IMR-90 (cell line): ENCODE data around the gene PRSS56. TPM values are rescaled to one million over a fixed set of nuclear protein-coding genes. Genes with fewer than 3 reads are reported as not detected.

Source experiments
- ATAC-seq: fragments of 200-7000 bp; cut with Tn5 transposase; 2 replicates; pipeline ENCODE4 v1.9.1; 2020; ENCODE audit warnings: low read depth, mild to moderate bottlenecking, moderate library complexity
- BruUV-seq: library from RNA; stranded (reverse); fragments of 400-500 nt; replicated peaks from 2 replicates; lab custom pipeline; 2021; lab: Mats Ljungman, UMichigan
- CTCF ChIA-PET: fragments of 300-600 bp; formaldehyde crosslinking; extraction: SDS; loops from one replicate; lab custom pipeline; 2021; ENCODE audit warnings: antibody characterized with exemption; lab: Yijun Ruan, JAX
- POLR2A ChIA-PET: fragments of 300-600 bp; sonication (Branson Sonifier 250); formaldehyde crosslinking; loops from one replicate; lab custom pipeline; 2022; ENCODE audit warnings: antibody characterized with exemption; ENCODE audit not compliant: unreplicated experiment; lab: Charles Lee
- DNase-seq: peaks from one replicate; pipeline ENCODE4 v3.0.0; 2013
- H2AFZ ChIP-seq: replicated peaks from 2 replicates; pipeline ENCODE3; 2013; ENCODE audit warnings: low read length, mild to moderate bottlenecking; ENCODE audit not compliant: poor library complexity
- H2AK5ac ChIP-seq: 2 replicates; pipeline ENCODE4 v1.6.1; 2013; ENCODE audit warnings: low read depth, low read length, inconsistent platforms
- H2AK9ac ChIP-seq: replicated peaks from 2 replicates; pipeline ENCODE3; 2013; ENCODE audit warnings: mild to moderate bottlenecking, low read depth, low read length, moderate library complexity; ENCODE audit not compliant: poor library complexity
- H2BK120ac ChIP-seq: 2 replicates; pipeline ENCODE4 v1.6.1; 2013; ENCODE audit warnings: low read depth, low read length, inconsistent platforms
- H2BK15ac ChIP-seq: 3 replicates; pipeline ENCODE4 v1.6.1; 2013; ENCODE audit warnings: low read depth, low read length, inconsistent platforms
- H2BK20ac ChIP-seq: 2 replicates; pipeline ENCODE4 v1.6.1; 2013; ENCODE audit warnings: low read depth, mild to moderate bottlenecking, inconsistent platforms, low read length, moderate library complexity
- H2BK5ac ChIP-seq: 2 replicates; pipeline ENCODE4 v1.6.1; 2013; ENCODE audit warnings: mild to moderate bottlenecking, low read depth, low read length, inconsistent platforms; ENCODE audit not compliant: poor library complexity, severe bottlenecking
- H3K14ac ChIP-seq: replicated peaks from 2 replicates; pipeline ENCODE4 v1.6.1; 2013; ENCODE audit warnings: low read depth, low read length, inconsistent platforms
- H3K18ac ChIP-seq: 2 replicates; pipeline ENCODE4 v1.6.1; 2013; ENCODE audit warnings: low read depth, low read length, control low read depth
- H3K23ac ChIP-seq: 2 replicates; pipeline ENCODE4 v1.6.1; 2013; ENCODE audit warnings: low read depth, low read length, inconsistent platforms
- H3K27ac ChIP-seq: 2 replicates; pipeline ENCODE4 v1.5.1; 2013; ENCODE audit warnings: mild to moderate bottlenecking, control low read depth, low read length; ENCODE audit not compliant: insufficient read depth
- H3K27me3 ChIP-seq: 2 replicates; pipeline ENCODE4 v1.6.1; 2013; ENCODE audit warnings: low read length; ENCODE audit not compliant: control insufficient read depth, insufficient read depth
- H3K36me3 ChIP-seq: 2 replicates; pipeline ENCODE4 v1.6.1; 2013; ENCODE audit warnings: low read length, mixed read lengths; ENCODE audit not compliant: control insufficient read depth, insufficient read depth
- H3K4ac ChIP-seq: 2 replicates; pipeline ENCODE4 v1.6.1; 2013; ENCODE audit warnings: low read depth, low read length, inconsistent platforms
- H3K4me1 ChIP-seq: 2 replicates; pipeline ENCODE4 v1.6.1; 2013; ENCODE audit warnings: low read length, mixed read lengths; ENCODE audit not compliant: control insufficient read depth, insufficient read depth
- H3K4me2 ChIP-seq: 2 replicates; pipeline ENCODE4 v1.6.1; 2013; ENCODE audit warnings: low read depth, mild to moderate bottlenecking, control low read depth, low read length, moderate library complexity
- H3K4me3 ChIP-seq: 2 replicates; pipeline ENCODE4 v1.5.1; 2013; ENCODE audit warnings: low read depth, mild to moderate bottlenecking, control low read depth, low read length, moderate library complexity; ENCODE audit not compliant: insufficient read depth
- H3K56ac ChIP-seq: 2 replicates; pipeline ENCODE4 v1.6.1; 2013; ENCODE audit warnings: low read length, inconsistent platforms; ENCODE audit not compliant: insufficient read depth; ENCODE audit errors: extremely low read depth
- H3K79me1 ChIP-seq, 2 experiments: 2 replicates each; pipeline ENCODE4 v1.6.1; 2013; ENCODE audit warnings: low read length in 2 of 2, inconsistent platforms in 1 of 2, low read depth in 1 of 2
- H3K9ac ChIP-seq: 2 replicates; pipeline ENCODE4 v1.6.1; 2013; ENCODE audit warnings: low read depth, low read length, control low read depth
- H3K9me1 ChIP-seq: 2 replicates; pipeline ENCODE4 v1.6.1; 2013; ENCODE audit warnings: low read length, inconsistent platforms; ENCODE audit not compliant: insufficient read depth
- H3K9me3 ChIP-seq: 2 replicates; pipeline ENCODE4 v1.6.1; 2013; ENCODE audit warnings: low read length; ENCODE audit not compliant: control insufficient read depth, insufficient read depth
- H4K20me1 ChIP-seq: 2 replicates; pipeline ENCODE4 v1.6.1; 2013; ENCODE audit warnings: low read length, inconsistent platforms; ENCODE audit not compliant: insufficient read depth
- H4K5ac ChIP-seq: 2 replicates; pipeline ENCODE4 v1.6.1; 2013; ENCODE audit warnings: mild to moderate bottlenecking, low read depth, low read length, control low read depth
- H4K8ac ChIP-seq, 2 experiments: 2 replicates each; pipeline ENCODE4 v1.6.1; 2013; ENCODE audit warnings: low read depth in 2 of 2, low read length in 2 of 2, control low read depth in 1 of 2, inconsistent platforms in 1 of 2
- H4K91ac ChIP-seq: 2 replicates; pipeline ENCODE4 v1.6.1; 2013; ENCODE audit warnings: low read depth, low read length, inconsistent platforms; ENCODE audit not compliant: insufficient read depth
- BHLHE40 ChIP-seq: fragments of 150-350 bp; IDR thresholded peaks from 2 replicates; pipeline ENCODE4 v1.6.1; 2016; ENCODE audit warnings: mild to moderate bottlenecking, low read depth, low read length
- CEBPB ChIP-seq: IDR thresholded peaks from 2 replicates; pipeline ENCODE4 v1.6.1; 2012; ENCODE audit warnings: low read depth, low read length, improper control_type of control experiment
- CHD1 ChIP-seq: IDR thresholded peaks from 2 replicates; pipeline ENCODE4 v1.6.1; 2012; ENCODE audit warnings: low read depth, low read length, improper control_type of control experiment
- MAZ ChIP-seq: IDR thresholded peaks from 2 replicates; pipeline ENCODE4 v1.6.1; 2012; ENCODE audit warnings: low read depth, mild to moderate bottlenecking, low read length, improper control_type of control experiment, moderate library complexity, borderline replicate concordance
- NFE2L2 ChIP-seq: fragments of 150-350 bp; IDR thresholded peaks from 2 replicates; pipeline ENCODE4 v1.6.1; 2016; ENCODE audit warnings: low read depth, mild to moderate bottlenecking, low read length
- POLR2A ChIP-seq: IDR thresholded peaks from 2 replicates; pipeline ENCODE4 v1.6.1; 2012; ENCODE audit warnings: mild to moderate bottlenecking, low read depth, low read length
- RCOR1 ChIP-seq: IDR thresholded peaks from 2 replicates; pipeline ENCODE4 v1.6.1; 2012; ENCODE audit warnings: mild to moderate bottlenecking, low read length, improper control_type of control experiment; ENCODE audit not compliant: insufficient replicate concordance
- SMC3 ChIP-seq: fragments of 150-350 bp; IDR thresholded peaks from 2 replicates; pipeline ENCODE4 v1.6.1; 2016; ENCODE audit warnings: low read depth, mild to moderate bottlenecking, antibody characterized with exemption, low read length, moderate library complexity
- WGBS, 2 experiments: methylation state at CpG; one replicate each; pipeline versions ENCODE4 v1.1.5 to v1.1.7; 2013; ENCODE audit warnings: missing lambda C conversion rate in 2 of 2; ENCODE audit not compliant: insufficient read length in 1 of 2; ENCODE audit errors: extremely low coverage in 2 of 2; 5-methylcytosine and 5-hydroxymethylcytosine counted together
- dilution Hi-C: fragments of 300-500 bp; cut with HindIII; formaldehyde crosslinking; loops from one replicate; pipeline ENCODE4 v1.14.3; 2018; ENCODE audit warnings: low sequenced_read_pairs; ENCODE audit not compliant: unreplicated experiment
- in situ Hi-C: fragments of 300-500 bp; cut with MboI; formaldehyde crosslinking; loops from 3 replicates; pipeline ENCODE4 v1.14.3; 2019; ENCODE audit warnings: low sequenced_read_pairs, inconsistent platforms, mixed read lengths
- intact Hi-C: fragments of 100-400 bp; cut with micrococcal nuclease; formaldehyde crosslinking; loops from 2 replicates; pipeline ENCODE4 v1.10.0; 2022
- polyA plus RNA-seq, 3 experiments: library from polyadenylated mRNA; depleted of rRNA; stranded (reverse); fragments of >200 nt; gene quantifications; 2 replicates each; pipeline ENCODE4 v1.2.3, GENCODE V29; 2012; ENCODE audit warnings: low replicate concordance in 1 of 3
- total RNA-seq: library from RNA; depleted of rRNA; stranded (reverse); fragments of >200 nt; gene quantifications from 2 replicates; pipeline ENCODE4 v1.2.3, GENCODE V29; 2012
- TF ChIP-seq, protein P1 (sequence below): conservative IDR thresholded peaks from 2 replicates; pipeline ENCODE4 v1.5.1; 2012; ENCODE audit warnings: mild to moderate bottlenecking, low read depth, low read length, improper control_type of control experiment

Gene PRSS56
- total and polyA plus RNA-seq, 2 of the 4 experiments (the other 2 are of a cell fraction) = not detected

DNA sequence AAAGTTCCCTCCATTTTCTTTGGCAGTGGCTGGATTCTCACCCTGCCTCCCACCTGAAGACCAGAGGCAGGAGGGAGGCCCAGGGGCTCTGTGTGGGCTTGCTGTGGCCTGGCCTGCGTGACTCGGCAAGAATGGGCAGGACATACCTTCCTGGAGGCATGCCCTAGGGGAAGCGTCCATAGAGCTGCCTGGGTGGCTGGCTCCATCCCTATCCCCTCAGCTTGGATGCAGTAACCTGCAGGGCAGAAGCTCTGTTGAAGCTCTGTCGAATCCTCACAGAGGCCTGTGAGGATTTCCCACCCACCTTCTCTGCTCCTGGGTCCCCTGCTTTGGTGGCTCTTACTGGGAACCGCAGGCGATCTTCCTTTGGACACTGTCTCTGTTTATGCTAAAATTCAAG, 1.3 kb upstream of the PRSS56 start:
- CTCF ChIA-PET = no interaction called here
- in situ Hi-C loops = no loop called here

More for the DNA sequence above, 1.3 kb upstream of the PRSS56 start:
- no TSS peak for BruUV-seq
- H3K9me1 ChIP-seq = no peaks in the 10 kb centered on the region
- H3K4me2 ChIP-seq = no peak overlapping the region
- H4K20me1 ChIP-seq = no peaks in the 10 kb centered on the region
- no peak overlapping the region for H3K27ac ChIP-seq
- no peak overlapping the region for H4K8ac ChIP-seq
- H3K9me3 ChIP-seq = no peaks in the 10 kb centered on the region
- no peak overlapping the region for H3K4ac ChIP-seq
- no peak overlapping the region for H2AK9ac ChIP-seq
- DNase-seq (no peak), ATAC-seq (no peak)
- 40% methylated on average over 1 of the region's 6 CpGs; no CpG with 5 or more reads in 1 of the 2 experiments for WGBS, 2 experiments
- H2BK15ac ChIP-seq = no peak overlapping the region
- peaks cover 70% of the 10 kb centered on the region for H3K27me3 ChIP-seq
- no peak overlapping the region for H4K91ac ChIP-seq
- no peak overlapping the region for H3K23ac ChIP-seq
- H3K56ac ChIP-seq = no peak overlapping the region
- POLR2A ChIA-PET = no interaction called here
- H2AK5ac ChIP-seq = no peak overlapping the region
- no peak overlapping the region for H2BK120ac ChIP-seq
- no peak overlapping the region for H4K5ac ChIP-seq
- dilution Hi-C loops (no loop called here), intact Hi-C loops (no loop called here)
- no peaks in the 10 kb centered on the region for H3K4me1 ChIP-seq
- no peak overlapping the region for H2BK5ac ChIP-seq
- no peak overlapping the region for H3K9ac ChIP-seq
- H3K4me3 ChIP-seq = no peak overlapping the region
- no peak overlapping the region for H3K18ac ChIP-seq
- no peak overlapping the region for H3K14ac ChIP-seq
- H3K79me1 ChIP-seq = no peaks in the 10 kb centered on the region
- no peak overlapping the region for H2AFZ ChIP-seq
- H3K36me3 ChIP-seq = no peaks in the 10 kb centered on the region
- no peak overlapping the region for H2BK20ac ChIP-seq
- no peak for TF ChIP-seq CHD1
- TF ChIP-seq BHLHE40 = no peak
- no peak for TF ChIP-seq POLR2A
- TF ChIP-seq NFE2L2 = no peak
- TF ChIP-seq, protein P1, sequence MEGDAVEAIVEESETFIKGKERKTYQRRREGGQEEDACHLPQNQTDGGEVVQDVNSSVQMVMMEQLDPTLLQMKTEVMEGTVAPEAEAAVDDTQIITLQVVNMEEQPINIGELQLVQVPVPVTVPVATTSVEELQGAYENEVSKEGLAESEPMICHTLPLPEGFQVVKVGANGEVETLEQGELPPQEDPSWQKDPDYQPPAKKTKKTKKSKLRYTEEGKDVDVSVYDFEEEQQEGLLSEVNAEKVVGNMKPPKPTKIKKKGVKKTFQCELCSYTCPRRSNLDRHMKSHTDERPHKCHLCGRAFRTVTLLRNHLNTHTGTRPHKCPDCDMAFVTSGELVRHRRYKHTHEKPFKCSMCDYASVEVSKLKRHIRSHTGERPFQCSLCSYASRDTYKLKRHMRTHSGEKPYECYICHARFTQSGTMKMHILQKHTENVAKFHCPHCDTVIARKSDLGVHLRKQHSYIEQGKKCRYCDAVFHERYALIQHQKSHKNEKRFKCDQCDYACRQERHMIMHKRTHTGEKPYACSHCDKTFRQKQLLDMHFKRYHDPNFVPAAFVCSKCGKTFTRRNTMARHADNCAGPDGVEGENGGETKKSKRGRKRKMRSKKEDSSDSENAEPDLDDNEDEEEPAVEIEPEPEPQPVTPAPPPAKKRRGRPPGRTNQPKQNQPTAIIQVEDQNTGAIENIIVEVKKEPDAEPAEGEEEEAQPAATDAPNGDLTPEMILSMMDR = no peak
- TF ChIP-seq RCOR1 = no peak
- no peak for TF ChIP-seq CEBPB
- no peak for TF ChIP-seq MAZ
- no peak for TF ChIP-seq SMC3
